Ovary (tissue), 3 donors: Measurements from ENCODE around the gene ACTL10.

Experiments used
- EP300 ChIP-seq: sonication (generic); formaldehyde crosslinking; IDR thresholded peaks from one replicate; pipeline ENCODE4 v1.6.1; 2017; ENCODE audit warnings: antibody characterized with exemption
- POLR2A ChIP-seq: fragments of 450-650 bp; IDR thresholded peaks from one replicate; pipeline ENCODE4 v1.6.1; 2017; ENCODE audit warnings: antibody characterized with exemption, mild to moderate bottlenecking, moderate library complexity
- TF ChIP-seq, protein P1 (sequence below), 3 donors: fragments of 450-650 bp in 2 of 3; fragments of 200-600 bp in 1 of 3; IDR thresholded peaks; one replicate each; pipeline versions ENCODE4 v1.5.1 to v1.8.0; 2016 to 2022; ENCODE audit warnings: antibody characterized with exemption in 3 of 3, mild to moderate bottlenecking in 1 of 3
- donor health status: DM: no; HTN: no; CAD: no.

DNA sequence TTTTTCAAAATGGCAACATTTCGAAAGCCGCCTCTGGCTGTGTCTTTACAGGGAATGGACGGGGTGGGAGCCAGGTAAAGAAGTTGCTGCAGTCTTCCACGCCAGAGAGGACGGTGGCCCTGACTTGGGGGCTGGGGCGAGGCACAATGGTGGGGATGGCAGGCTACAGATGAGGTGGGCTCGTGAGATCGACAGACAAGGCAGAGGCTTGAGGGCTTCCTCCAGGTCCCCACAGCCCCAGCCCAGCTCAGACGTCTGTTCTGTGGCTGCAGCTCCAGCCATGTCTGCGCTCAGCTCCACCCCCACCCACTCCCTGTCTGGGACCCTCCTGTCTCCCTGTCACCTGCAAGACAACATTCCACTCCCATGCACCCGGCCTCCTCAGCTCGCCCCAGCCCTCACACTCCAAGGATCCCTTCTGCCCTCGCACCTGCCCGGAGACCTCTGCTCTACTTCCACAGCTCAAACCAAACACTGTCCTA, 12.0 kb upstream of the ACTL10 start:
- TF ChIP-seq, protein P1, sequence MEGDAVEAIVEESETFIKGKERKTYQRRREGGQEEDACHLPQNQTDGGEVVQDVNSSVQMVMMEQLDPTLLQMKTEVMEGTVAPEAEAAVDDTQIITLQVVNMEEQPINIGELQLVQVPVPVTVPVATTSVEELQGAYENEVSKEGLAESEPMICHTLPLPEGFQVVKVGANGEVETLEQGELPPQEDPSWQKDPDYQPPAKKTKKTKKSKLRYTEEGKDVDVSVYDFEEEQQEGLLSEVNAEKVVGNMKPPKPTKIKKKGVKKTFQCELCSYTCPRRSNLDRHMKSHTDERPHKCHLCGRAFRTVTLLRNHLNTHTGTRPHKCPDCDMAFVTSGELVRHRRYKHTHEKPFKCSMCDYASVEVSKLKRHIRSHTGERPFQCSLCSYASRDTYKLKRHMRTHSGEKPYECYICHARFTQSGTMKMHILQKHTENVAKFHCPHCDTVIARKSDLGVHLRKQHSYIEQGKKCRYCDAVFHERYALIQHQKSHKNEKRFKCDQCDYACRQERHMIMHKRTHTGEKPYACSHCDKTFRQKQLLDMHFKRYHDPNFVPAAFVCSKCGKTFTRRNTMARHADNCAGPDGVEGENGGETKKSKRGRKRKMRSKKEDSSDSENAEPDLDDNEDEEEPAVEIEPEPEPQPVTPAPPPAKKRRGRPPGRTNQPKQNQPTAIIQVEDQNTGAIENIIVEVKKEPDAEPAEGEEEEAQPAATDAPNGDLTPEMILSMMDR (IDR thresholded peaks at IDR 0.05), result no peak
- TF ChIP-seq POLR2A, result no peak
- no peak for TF ChIP-seq EP300
